Parathyroid adenoma (tissue), 2 donors: Measurements from ENCODE around the gene BTD.

Experiments
- H2AFZ ChIP-seq: fragments of 300-600 bp; sonication (generic); one replicate; pipeline ENCODE4 v1.7.0; 2017; ENCODE audit warnings: antibody characterized with exemption, mild to moderate bottlenecking
- H3K27ac ChIP-seq: fragments of 300-600 bp; sonication (generic); one replicate; pipeline ENCODE4 v1.7.0; 2017
- H3K27me3 ChIP-seq: fragments of 300-600 bp; sonication (generic); one replicate; pipeline ENCODE4 v1.7.0; 2017; ENCODE audit warnings: low read length; ENCODE audit not compliant: control insufficient read depth, insufficient read depth
- H3K36me3 ChIP-seq: fragments of 300-600 bp; sonication (generic); one replicate; pipeline ENCODE4 v1.7.0; 2017; ENCODE audit warnings: low read length; ENCODE audit not compliant: control insufficient read depth, insufficient read depth
- H3K4me1 ChIP-seq: fragments of 300-600 bp; sonication (generic); one replicate; pipeline ENCODE4 v1.7.0; 2017; ENCODE audit warnings: control low read depth
- H3K4me2 ChIP-seq: fragments of 300-600 bp; sonication (generic); one replicate; pipeline ENCODE4 v1.7.0; 2017; ENCODE audit warnings: low read length
- H3K4me3 ChIP-seq: fragments of 300-600 bp; sonication (generic); one replicate; pipeline ENCODE4 v1.7.0; 2017; ENCODE audit warnings: low read depth, low read length
- H3K79me2 ChIP-seq: fragments of 300-600 bp; sonication (generic); one replicate; pipeline ENCODE4 v1.7.0; 2017; ENCODE audit warnings: control low read depth
- H3K9ac ChIP-seq: fragments of 300-600 bp; sonication (generic); one replicate; pipeline ENCODE4 v1.7.0; 2017; ENCODE audit warnings: mild to moderate bottlenecking
- H3K9me3 ChIP-seq: fragments of 300-600 bp; sonication (generic); one replicate; pipeline ENCODE4 v1.7.0; 2017; ENCODE audit warnings: low read length; ENCODE audit not compliant: control insufficient read depth
- CTCF ChIP-seq: fragments of 300-600 bp; sonication (generic); IDR thresholded peaks from one replicate; pipeline ENCODE4 v1.7.0; 2017; ENCODE audit warnings: antibody characterized with exemption, mild to moderate bottlenecking
- donor health status: primary hyperparathyroidism.

The BTD gene

GRCh38 chr3:15581471-15582394 lies 19.8 kb upstream of the BTD start:
- no peaks in the 10 kb centered on the region for H3K9me3 ChIP-seq
- TF ChIP-seq CTCF, result no peak
- no peak overlapping the region for H3K4me2 ChIP-seq
- H3K9ac ChIP-seq, result no peak overlapping the region
- H3K27ac ChIP-seq, result no peak overlapping the region
- no peaks in the 10 kb centered on the region for H3K36me3 ChIP-seq
- no peaks in the 10 kb centered on the region for H3K79me2 ChIP-seq
- H3K4me3 ChIP-seq, result no peak overlapping the region
- H3K27me3 ChIP-seq, result no peaks in the 10 kb centered on the region
- no peaks in the 10 kb centered on the region for H3K4me1 ChIP-seq
- no peak overlapping the region for H2AFZ ChIP-seq

- H3K27me3 ChIP-seq, result no peaks in the 10 kb centered on the region
- H2AFZ ChIP-seq, result no peak overlapping the region
- no peak for TF ChIP-seq CTCF
- H3K4me3 ChIP-seq, result no peak overlapping the region
- H3K4me1 ChIP-seq, result no peaks in the 10 kb centered on the region
- H3K4me2 ChIP-seq, result no peak overlapping the region
- no peak overlapping the region for H3K27ac ChIP-seq
- H3K79me2 ChIP-seq, result no peaks in the 10 kb centered on the region
- no peak overlapping the region for H3K9ac ChIP-seq
- H3K36me3 ChIP-seq, result no peaks in the 10 kb centered on the region
- no peaks in the 10 kb centered on the region for H3K9me3 ChIP-seq
These were observed 16.3 kb upstream of the BTD start for GRCh38 chr3:15585111-15585845.

GRCh38 chr3:15591242-15591641 lies 10.3 kb upstream of the BTD start:
- Histone ChIP-seq H3K36me3 (no peaks in the 10 kb centered on the region), H3K79me2 (no peaks in the 10 kb centered on the region), H3K27me3 (no peaks in the 10 kb centered on the region), H2AFZ (no peak overlapping the region), H3K4me3 (no peak overlapping the region), H3K9me3 (no peaks in the 10 kb centered on the region), H3K4me2 (no peak overlapping the region), H3K9ac (no peak overlapping the region), H3K4me1 (no peaks in the 10 kb centered on the region), H3K27ac (no peak overlapping the region)
- TF ChIP-seq CTCF, result no peak

GRCh38 chr3:15591928-15592327 lies 9.6 kb upstream of the BTD start:
- Histone ChIP-seq H2AFZ (no peak overlapping the region), H3K27ac (no peak overlapping the region), H3K4me1 (no peaks in the 10 kb centered on the region), H3K4me2 (no peak overlapping the region), H3K36me3 (no peaks in the 10 kb centered on the region), H3K79me2 (no peaks in the 10 kb centered on the region), H3K9ac (no peak overlapping the region), H3K27me3 (no peaks in the 10 kb centered on the region), H3K4me3 (no peak overlapping the region), H3K9me3 (no peaks in the 10 kb centered on the region)
- TF ChIP-seq CTCF, result no peak
